Measurements from ENCODE around the gene TCIRG1. TPM values are rescaled to one million over a fixed set of nuclear protein-coding genes. Genes with fewer than 3 reads are reported as not detected.
"Not testable (repeated sequence)": the region's sequence is repeated elsewhere in the genome, so short reads cannot be mapped to it uniquely, and the experiment has no call there.

Gene TCIRG1
- 10 to 100 TPM; 29.6 to 57.1 (median 34.8) TPM for total RNA-seq

GRCh38 chr11:68038718-68039525, at the start of gene TCIRG1:
TCIRG1 (plus strand) TSS chr11:68039025; CDS start chr11:68041272, 2,247 bp downstream.
- TF ChIP-seq POLR2A (IDR thresholded peaks at IDR 0.05) (peak in 1 of 2 donors; percentile 5), CTCF (IDR thresholded peaks at IDR 0.05) (no peak)
- whole genome bisulfite sequencing, 2 donors = 4 to 8% methylated on average over 23 to 43 of the region's 51 CpGs
- DNase-seq (ENCODE audit: low spot score in 2 of 2) = peak; percentile 84 to 97
- peak within 1 kb of the TSS; percentile 60 for H3K4me3 ChIP-seq (ENCODE audit: low read depth, poor library complexity, severe bottlenecking)
- intact Hi-C loops (cut with DNase I; ENCODE audit: low total_unique reads) = no loop called here

GRCh38 chr11:67990546-67991346, 48.1 kb upstream of the TCIRG1 start:
- H3K4me3 ChIP-seq (ENCODE audit: low read depth, poor library complexity, severe bottlenecking); intact Hi-C loops (cut with DNase I; ENCODE audit: low total_unique reads): not testable (repeated sequence)
- WGBS, 2 donors = 9 to 28% methylated on average over 33 to 34 of the region's 58 CpGs
- DNase-seq (ENCODE audit: low spot score in 2 of 2) = peak in 1 of 2 donors; percentile 76

DNA sequence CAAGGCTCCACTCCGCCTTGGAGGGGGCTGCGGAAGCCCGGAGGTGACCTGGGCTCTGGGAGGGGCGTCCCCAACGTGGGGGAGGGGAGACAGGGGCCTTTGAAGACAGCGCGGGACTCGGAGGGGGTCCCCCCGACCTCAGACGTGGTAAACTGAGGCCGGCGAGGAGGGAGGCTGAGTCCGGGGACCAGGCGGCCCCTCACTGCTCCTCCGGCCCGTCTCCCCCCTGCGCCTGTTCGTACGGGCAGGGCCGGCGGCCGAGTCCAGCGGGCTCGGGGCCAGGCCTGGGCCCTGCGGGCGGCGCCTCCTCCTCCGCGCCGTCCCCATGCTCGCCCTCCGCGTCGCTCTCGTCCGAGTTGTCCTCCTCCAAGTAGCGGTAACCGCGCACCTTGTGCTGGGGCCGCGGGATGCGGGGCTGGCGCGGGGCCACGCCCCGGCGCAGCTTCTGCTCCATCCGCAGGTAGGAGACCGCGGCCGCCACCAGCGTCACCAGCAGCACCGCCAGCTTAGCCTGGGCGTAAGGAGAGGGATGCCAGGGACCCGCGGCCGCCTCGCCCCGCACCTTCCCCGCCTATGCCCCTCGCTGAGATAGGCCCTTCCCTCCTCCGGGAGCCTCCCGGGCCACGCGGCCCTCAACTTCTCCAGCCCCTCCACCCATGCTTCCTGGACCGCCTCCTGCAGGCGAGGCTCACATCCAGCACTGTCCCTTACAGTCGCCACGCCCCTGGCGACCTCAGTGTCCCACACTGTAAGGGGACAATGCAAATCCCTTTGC, 47.3 kb upstream of the TCIRG1 start:
- intact Hi-C loops (cut with DNase I; ENCODE audit: low total_unique reads); H3K4me3 ChIP-seq (ENCODE audit: low read depth, poor library complexity, severe bottlenecking): not testable (repeated sequence)
- DNase-seq (ENCODE audit: low spot score in 2 of 2) = peak in 1 of 2 donors; percentile 89
- 20 to 38% methylated on average over 21 to 48 of the region's 70 CpGs for WGBS, 2 donors

DNA sequence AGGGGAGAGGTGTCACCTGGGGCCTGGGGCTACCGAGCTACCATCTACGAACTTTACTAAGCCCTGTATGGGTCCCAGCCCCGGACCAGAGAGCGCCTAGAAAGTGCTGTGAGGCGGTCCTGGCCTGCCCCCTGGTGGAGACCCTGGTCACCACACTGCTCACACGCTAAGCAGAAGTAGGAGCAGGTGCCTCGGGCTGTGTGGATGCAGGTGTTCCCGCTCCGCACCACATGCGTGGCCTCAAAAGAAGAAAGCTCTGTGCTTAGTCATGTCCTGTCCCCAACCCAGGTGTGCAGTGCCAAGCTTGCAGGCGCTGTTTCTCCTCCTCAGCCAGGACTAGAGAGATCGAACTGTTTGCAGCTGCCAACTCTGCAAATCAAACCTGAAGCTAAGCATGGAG, 45.0 kb upstream of the TCIRG1 start:
- H3K4me3 ChIP-seq (ENCODE audit: low read depth, poor library complexity, severe bottlenecking); intact Hi-C loops (cut with DNase I; ENCODE audit: low total_unique reads): not testable (repeated sequence)
- peak in 1 of 3 donors; percentile 49 for TF ChIP-seq CTCF (IDR thresholded peaks at IDR 0.05)
- WGBS, 2 donors = 29 to 34% methylated on average over 9 to 10 of the region's 12 CpGs
- DNase-seq (ENCODE audit: low spot score in 2 of 2) = peak in 1 of 2 donors; percentile 88

- WGBS, 2 donors = 83 to 87% methylated on average over 5 of the region's 5 CpGs
- intact Hi-C loops (cut with DNase I; ENCODE audit: low total_unique reads); H3K4me3 ChIP-seq (ENCODE audit: low read depth, poor library complexity, severe bottlenecking): not testable (repeated sequence)
- DNase-seq (ENCODE audit: low spot score in 2 of 2) = peak in 1 of 2 donors; percentile 79
Observed at GRCh38 chr11:67994387-67994786, 44.4 kb upstream of the TCIRG1 start.

DNA sequence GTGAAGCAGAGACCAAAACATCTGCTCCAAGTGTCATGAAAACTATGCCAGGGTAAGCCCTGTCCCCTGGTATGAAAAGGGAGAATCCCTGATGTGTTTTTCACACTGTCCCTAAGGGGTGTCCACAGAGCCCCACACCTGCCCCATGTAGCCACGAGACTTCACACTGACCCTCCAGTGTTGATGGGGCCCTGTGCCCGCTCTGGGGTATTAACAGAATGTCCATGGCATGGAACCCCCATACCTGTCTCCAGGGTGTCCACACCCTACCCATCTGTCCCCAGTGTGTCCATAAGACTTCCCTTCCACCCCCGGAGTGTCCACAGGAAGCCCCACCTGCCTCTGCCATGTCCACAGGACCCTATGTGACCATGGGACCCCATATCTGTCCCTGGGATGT, 43.7 kb upstream of the TCIRG1 start:
- 93 to 100% methylated on average over 3 of the region's 3 CpGs for WGBS, 2 donors
- intact Hi-C loops (cut with DNase I; ENCODE audit: low total_unique reads); H3K4me3 ChIP-seq (ENCODE audit: low read depth, poor library complexity, severe bottlenecking); DNase-seq (ENCODE audit: low spot score in 2 of 2): not testable (repeated sequence)

GRCh38 chr11:67995579-67995978, 43.2 kb upstream of the TCIRG1 start:
- H3K4me3 ChIP-seq (ENCODE audit: low read depth, poor library complexity, severe bottlenecking); DNase-seq (ENCODE audit: low spot score in 2 of 2); intact Hi-C loops (cut with DNase I; ENCODE audit: low total_unique reads): not testable (repeated sequence)
- 66% methylated on average over 7 of the region's 14 CpGs; no CpG with 5 or more reads in 1 of the 2 donors for WGBS, 2 donors

- intact Hi-C loops (cut with DNase I; ENCODE audit: low total_unique reads) = no loop called here
- TF ChIP-seq POLR2A (IDR thresholded peaks at IDR 0.05) (no peak), CTCF (IDR thresholded peaks at IDR 0.05) (no peak)
- 88 to 96% methylated on average over 8 to 13 of the region's 13 CpGs for WGBS, 2 donors
- no peak overlapping the region for H3K4me3 ChIP-seq (ENCODE audit: low read depth, poor library complexity, severe bottlenecking)
- no peak for DNase-seq (ENCODE audit: low spot score in 2 of 2)
Observed at GRCh38 chr11:67996051-67996450, 42.8 kb upstream of the TCIRG1 start.

All from lower leg skin (tissue), 4 donors.